HFFc6 (cell line): Measurements from ENCODE around the gene NYNRIN. TPM values are rescaled to one million over a fixed set of nuclear protein-coding genes. Genes with fewer than 3 reads are reported as not detected.

Experiments
- DNase-seq: peaks from one replicate; pipeline ENCODE4 v3.0.0-alpha.2; 2018
- H3K27ac Mint-ChIP-seq: 2 replicates; pipeline ENCODE4 v1.8.0; 2020; ENCODE audit warnings: mild to moderate bottlenecking, mixed read lengths
- H3K27me3 Mint-ChIP-seq: 2 replicates; pipeline ENCODE4 v1.8.0; 2021; ENCODE audit warnings: mild to moderate bottlenecking, moderate library complexity, mixed read lengths; ENCODE audit not compliant: insufficient read depth
- H3K36me3 Mint-ChIP-seq: 2 replicates; pipeline ENCODE4 v1.8.0; 2021; ENCODE audit warnings: low read depth, mixed read lengths
- H3K4me1 Mint-ChIP-seq: 2 replicates; pipeline ENCODE4 v1.8.0; 2020; ENCODE audit warnings: low read depth, mixed read lengths
- H3K4me3 Mint-ChIP-seq: 2 replicates; pipeline ENCODE4 v1.8.0; 2020; ENCODE audit warnings: mild to moderate bottlenecking, moderate library complexity, mixed read lengths
- H3K9me3 Mint-ChIP-seq: 2 replicates; pipeline ENCODE4 v1.8.0; 2020; ENCODE audit warnings: mild to moderate bottlenecking, mixed read lengths
- CTCF ChIP-seq: fragments of 200-600 bp; sonication (generic); IDR thresholded peaks from 2 replicates; pipeline ENCODE4 v1.5.0; 2021; ENCODE audit warnings: antibody characterized with exemption, mild to moderate bottlenecking
- total RNA-seq, 6 experiments: library from RNA; stranded (reverse); fragmentation: NEBNext Ultra II Directional; extraction: Animal tissue kit (Norgen Biotek cat#: 25700); gene quantifications; 2 replicates in 1 of 6; 3 replicates in 5 of 6; pipeline ENCODE4 v1.2.3, GENCODE V29; 2021

NYNRIN gene
- total RNA-seq, 6 experiments from 2014 or later: 3.9 to 6.3 (median 4.1) TPM

DNA sequence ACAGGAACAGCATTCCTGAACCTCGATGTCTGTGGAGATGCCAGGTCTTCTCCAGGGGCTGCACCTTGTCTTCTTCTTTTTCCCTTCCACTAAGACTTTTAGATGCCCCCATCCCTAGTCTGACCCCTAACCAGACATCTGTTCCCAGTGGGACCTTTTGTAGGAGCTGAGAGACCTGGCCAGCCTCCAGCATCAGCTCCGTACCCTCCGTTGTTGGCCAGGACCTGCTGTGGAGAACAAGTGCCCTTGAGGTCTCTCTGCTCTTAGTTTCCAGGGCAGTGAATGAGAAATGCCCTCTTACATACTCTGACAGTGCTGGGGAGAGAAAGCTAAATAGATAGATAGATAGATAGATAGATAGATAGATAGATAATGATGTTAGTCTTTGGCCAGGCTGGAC lies 60.5 kb downstream of the NYNRIN start:
- H3K36me3 Mint-ChIP-seq: peaks cover 8% of the 10 kb centered on the region
- no peak overlapping the region for H3K27ac Mint-ChIP-seq
- no peak overlapping the region for H3K4me3 Mint-ChIP-seq
- no peaks in the 10 kb centered on the region for H3K9me3 Mint-ChIP-seq
- DNase-seq: no peak
- TF ChIP-seq CTCF: no peak
- H3K27me3 Mint-ChIP-seq: no peaks in the 10 kb centered on the region; the same call in 1 of the 2 replicates
- peaks cover 6% of the 10 kb centered on the region; the same call in 1 of the 2 replicates for H3K4me1 Mint-ChIP-seq

- no peaks in the 10 kb centered on the region for H3K9me3 Mint-ChIP-seq
- no peak overlapping the region for H3K27ac Mint-ChIP-seq
- DNase-seq: no peak
- H3K36me3 Mint-ChIP-seq: peaks cover 5% of the 10 kb centered on the region; the same call in 1 of the 2 replicates
- H3K27me3 Mint-ChIP-seq: no peaks in the 10 kb centered on the region; the same call in 1 of the 2 replicates
- TF ChIP-seq CTCF: no peak
- no peak overlapping the region for H3K4me3 Mint-ChIP-seq
- H3K4me1 Mint-ChIP-seq: peaks cover 6% of the 10 kb centered on the region; the same call in 1 of the 2 replicates
These were observed 62.5 kb downstream of the NYNRIN start for GRCh38 chr14:24461336-24461735.

DNA sequence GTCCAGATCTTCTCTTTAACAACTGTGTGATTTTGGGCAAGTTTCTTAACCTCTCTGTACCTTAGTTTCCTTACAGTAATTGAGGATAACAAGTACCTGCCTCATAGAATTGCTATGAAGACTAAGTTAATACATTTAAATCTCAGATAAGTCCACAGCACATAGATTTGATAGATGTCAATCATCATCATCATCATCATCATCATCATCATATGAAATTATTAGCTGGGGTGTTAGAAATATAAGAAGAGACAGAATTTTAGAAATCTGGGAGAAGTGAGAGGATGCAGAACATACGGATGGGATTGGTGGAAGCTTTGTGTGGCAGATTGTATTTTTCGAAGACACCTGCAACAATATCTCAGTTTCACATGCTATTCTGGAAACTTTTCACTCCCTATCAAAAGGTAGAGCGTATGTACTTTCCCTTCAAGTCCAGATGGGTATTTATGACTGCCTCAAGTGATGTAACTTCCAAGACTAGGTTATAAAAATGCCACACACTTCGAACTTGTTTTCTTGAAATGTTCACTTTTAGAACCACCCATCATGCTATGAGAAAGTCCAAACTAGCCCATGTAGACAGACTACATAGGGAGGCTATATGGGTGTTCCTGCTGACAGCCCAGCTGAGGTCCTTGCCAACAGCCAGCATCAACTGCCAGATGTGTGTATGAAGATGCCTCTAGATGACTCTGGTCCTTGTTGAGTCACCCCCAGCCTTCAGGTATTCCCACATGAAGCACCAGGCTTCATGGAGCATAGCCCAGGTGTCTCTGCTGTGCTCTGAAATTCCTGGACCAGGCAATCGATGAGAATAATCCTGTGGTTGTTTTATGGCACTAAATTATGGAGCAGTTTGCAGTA lies 64.4 kb downstream of the NYNRIN start:
- H3K4me3 Mint-ChIP-seq: no peak overlapping the region
- H3K27ac Mint-ChIP-seq: no peak overlapping the region
- H3K36me3 Mint-ChIP-seq: no peaks in the 10 kb centered on the region
- no peak for DNase-seq
- TF ChIP-seq CTCF: no peak
- H3K9me3 Mint-ChIP-seq: no peaks in the 10 kb centered on the region
- no peaks in the 10 kb centered on the region for H3K27me3 Mint-ChIP-seq
- H3K4me1 Mint-ChIP-seq: peaks cover 6% of the 10 kb centered on the region; the same call in 1 of the 2 replicates

DNA sequence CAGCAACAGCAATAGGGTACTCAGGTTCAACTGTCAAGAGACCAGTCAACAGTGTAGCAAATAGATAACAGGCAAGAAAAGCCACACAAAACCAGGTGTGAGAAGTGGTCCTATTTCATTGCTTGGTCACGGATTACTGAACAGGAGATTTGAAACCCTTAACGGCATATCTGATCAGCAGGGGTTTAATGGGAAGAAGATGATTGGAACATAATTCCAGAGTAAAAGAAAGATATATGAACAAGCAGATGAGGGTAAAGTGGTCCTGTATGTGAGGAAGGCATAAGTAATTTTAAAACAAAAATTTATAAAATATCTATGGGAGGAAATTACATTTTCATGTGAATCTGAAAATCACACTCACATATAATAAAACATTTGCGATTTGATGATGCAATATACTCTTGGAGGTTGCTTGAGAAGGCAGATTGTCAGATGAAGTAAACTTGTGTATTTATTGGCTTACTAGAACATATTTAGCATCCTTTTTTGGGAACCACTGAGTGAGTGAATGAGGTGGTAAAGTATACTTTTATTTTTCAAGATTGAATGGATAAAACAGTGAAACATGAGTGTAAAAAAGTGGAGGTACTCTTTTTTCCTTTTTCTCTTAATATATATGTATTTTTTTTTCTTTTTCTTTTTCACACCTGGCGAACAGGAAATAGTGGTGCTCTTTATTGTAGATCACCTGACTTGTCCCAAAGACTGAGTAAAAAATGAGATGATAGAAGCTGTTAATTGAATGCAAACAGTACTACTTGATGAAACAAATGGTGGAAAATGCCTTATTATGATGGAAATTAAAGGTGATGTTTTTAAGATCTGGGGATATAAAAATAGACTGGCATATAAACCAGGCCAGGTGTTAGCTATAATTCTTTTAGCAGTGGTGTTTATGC lies 65.3 kb downstream of the NYNRIN start:
- no peaks in the 10 kb centered on the region for H3K27me3 Mint-ChIP-seq
- no peaks in the 10 kb centered on the region for H3K9me3 Mint-ChIP-seq
- H3K4me3 Mint-ChIP-seq: no peak overlapping the region
- DNase-seq: no peak
- TF ChIP-seq CTCF: no peak
- H3K36me3 Mint-ChIP-seq: no peaks in the 10 kb centered on the region
- H3K27ac Mint-ChIP-seq: no peak overlapping the region
- peaks cover 6% of the 10 kb centered on the region; the same call in 1 of the 2 replicates for H3K4me1 Mint-ChIP-seq

DNA sequence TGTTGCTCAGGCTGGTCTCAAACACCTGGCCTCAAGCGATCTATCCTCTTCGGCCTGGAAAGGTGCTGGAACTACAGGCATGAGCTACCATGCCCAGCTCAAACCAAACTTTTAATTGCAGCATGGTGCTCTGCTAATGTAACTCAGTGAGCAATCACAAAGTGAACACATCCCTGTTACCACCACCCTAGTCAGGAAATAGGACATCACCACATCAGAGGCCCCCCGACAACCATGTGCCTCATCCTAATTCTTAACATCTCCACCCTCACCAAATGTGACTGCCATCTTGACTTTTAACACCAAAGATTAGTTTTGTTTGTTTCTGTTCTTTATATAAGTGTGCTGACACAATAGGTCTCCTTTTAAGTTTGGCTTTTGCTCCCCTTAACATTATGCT lies 66.6 kb downstream of the NYNRIN start:
- TF ChIP-seq CTCF: no peak
- DNase-seq: no peak
- H3K4me1 Mint-ChIP-seq: peaks cover 6% of the 10 kb centered on the region; the same call in 1 of the 2 replicates

More for the DNA sequence above, 66.6 kb downstream of the NYNRIN start:
- Mint-ChIP-seq H3K27ac (no peak overlapping the region), H3K4me3 (no peak overlapping the region), H3K9me3 (no peaks in the 10 kb centered on the region), H3K36me3 (no peaks in the 10 kb centered on the region), H3K27me3 (no peaks in the 10 kb centered on the region)
